Sigmoid colon (tissue), 7 donors: ENCODE data around the gene POLG2. TPM values are rescaled to one million over a fixed set of nuclear protein-coding genes. Genes with fewer than 3 reads are reported as not detected.

Experiments used
- DNase-seq: peaks from one replicate; pipeline ENCODE4 v3.0.0-alpha.2; 2019
- H3K27ac ChIP-seq, 4 donors: fragments of 200-600 bp; sonication (generic); one replicate each; pipeline ENCODE4 v1.5.1; 2016 to 2019; ENCODE audit warnings: mild to moderate bottlenecking in 1 of 4
- H3K27me3 ChIP-seq, 3 donors: fragments of 200-600 bp; sonication (generic); one replicate each; pipeline ENCODE4 v1.5.1; 2019; ENCODE audit warnings: mild to moderate bottlenecking in 1 of 3
- H3K36me3 ChIP-seq, 4 donors: fragments of 200-600 bp; sonication (generic); one replicate each; pipeline ENCODE4 v1.5.1; 2016 to 2019
- H3K4me1 ChIP-seq, 4 donors: fragments of 200-600 bp; sonication (generic); one replicate each; pipeline ENCODE4 v1.5.1; 2017 to 2019
- H3K4me3 ChIP-seq, 4 donors: fragments of 200-600 bp; sonication (generic); one replicate each; pipeline ENCODE4 v1.5.1; 2017 to 2019; ENCODE audit warnings: mild to moderate bottlenecking in 2 of 4, moderate library complexity in 1 of 4
- H3K9me3 ChIP-seq, 4 donors: fragments of 200-600 bp in 3 of 4; sonication (generic) in 3 of 4; one replicate each; pipeline versions ENCODE4 v1.5.1 to v1.6.1; 2013 to 2019
- EP300 ChIP-seq, 4 donors: sonication (generic); formaldehyde crosslinking; IDR thresholded peaks; one replicate each; pipeline ENCODE4 v1.6.1; 2017; ENCODE audit warnings: antibody characterized with exemption in 4 of 4
- POLR2A ChIP-seq, 2 donors: fragments of 450-650 bp; IDR thresholded peaks; one replicate each; pipeline ENCODE4 v1.6.1; 2016; ENCODE audit warnings: antibody characterized with exemption in 2 of 2, mild to moderate bottlenecking in 2 of 2, moderate library complexity in 2 of 2
- POLR2AphosphoS5 ChIP-seq, 4 donors: sonication (generic); formaldehyde crosslinking; IDR thresholded peaks; one replicate each; pipeline ENCODE4 v1.6.1; 2017; ENCODE audit warnings: antibody characterized with exemption in 4 of 4
- WGBS, 2 donors: extraction: QIAGEN DNeasy Blood & Tissue Kit; methylation state at CpG; one replicate each; pipeline ENCODE4 v1.1.7; 2013; 5-methylcytosine and 5-hydroxymethylcytosine counted together
- intact Hi-C: fragments of 100-400 bp; cut with DNase I; formaldehyde crosslinking; loops from one replicate; pipeline ENCODE4 v1.15.1; 2023
- polyA plus RNA-seq, 3 donors: library from polyadenylated mRNA; stranded (reverse); fragments of 200-250 nt; gene quantifications; one replicate each; pipeline ENCODE4 v1.2.3, GENCODE V29; 2013
- total RNA-seq, 4 donors: library from RNA; depleted of rRNA; stranded (reverse); fragments of >200 nt; gene quantifications; one replicate each; pipeline ENCODE4 v1.1.0, GENCODE V29; 2016
- TF ChIP-seq, protein P1 (sequence below), 4 experiments: fragments of 450-650 bp in 3 of 4; fragments of 200-600 bp in 1 of 4; IDR thresholded peaks; one replicate each; pipeline ENCODE4 v1.5.1; 2016 to 2019; ENCODE audit warnings: antibody characterized with exemption in 4 of 4, mild to moderate bottlenecking in 3 of 4, moderate library complexity in 2 of 4
- donor health status: healthy with polysubstance abuse.
- donor health status: Bipolar disorder and iron deficiency.
- donor health status: healthy.

POLG2 gene
- total and polyA plus RNA-seq, 7 donors = 3.9 to 16.1 (median 8.2) TPM

DNA sequence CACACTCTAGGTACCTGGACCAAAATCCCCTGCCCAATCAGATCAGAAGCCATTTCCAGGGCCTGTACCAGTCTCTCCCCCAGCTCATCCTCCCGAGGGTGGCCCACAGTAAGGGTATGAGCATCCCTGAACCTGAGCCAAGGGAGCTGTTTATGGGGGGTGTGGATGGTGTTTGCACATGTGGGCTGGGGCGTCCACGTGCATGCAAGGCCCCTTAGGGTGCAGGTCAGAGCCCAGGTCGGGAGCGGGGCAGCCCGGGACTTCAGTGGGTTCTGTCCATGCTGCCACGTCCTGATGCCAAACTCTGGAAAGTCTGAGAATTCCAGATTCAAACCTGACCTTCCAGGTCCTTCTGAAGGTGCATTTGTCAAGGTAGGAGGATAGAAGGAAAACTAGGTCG lies 38.1 kb downstream of the POLG2 start:
- 72 to 85% methylated on average over 8 of the region's 8 CpGs for WGBS, 2 donors
- H3K27me3 ChIP-seq = no peaks in the 10 kb centered on the region
- no peak for DNase-seq
- no peak overlapping the region for H3K4me3 ChIP-seq
- no peak overlapping the region for H3K27ac ChIP-seq
- intact Hi-C loops = no loop called here
- no peaks in the 10 kb centered on the region for H3K9me3 ChIP-seq
- H3K4me1 ChIP-seq = no peaks in the 10 kb centered on the region
- TF ChIP-seq POLR2AphosphoS5 (IDR thresholded peaks at IDR 0.05) (no peak), POLR2A (IDR thresholded peaks at IDR 0.05) (no peak), EP300 (IDR thresholded peaks at IDR 0.05) (no peak)
- TF ChIP-seq, protein P1, sequence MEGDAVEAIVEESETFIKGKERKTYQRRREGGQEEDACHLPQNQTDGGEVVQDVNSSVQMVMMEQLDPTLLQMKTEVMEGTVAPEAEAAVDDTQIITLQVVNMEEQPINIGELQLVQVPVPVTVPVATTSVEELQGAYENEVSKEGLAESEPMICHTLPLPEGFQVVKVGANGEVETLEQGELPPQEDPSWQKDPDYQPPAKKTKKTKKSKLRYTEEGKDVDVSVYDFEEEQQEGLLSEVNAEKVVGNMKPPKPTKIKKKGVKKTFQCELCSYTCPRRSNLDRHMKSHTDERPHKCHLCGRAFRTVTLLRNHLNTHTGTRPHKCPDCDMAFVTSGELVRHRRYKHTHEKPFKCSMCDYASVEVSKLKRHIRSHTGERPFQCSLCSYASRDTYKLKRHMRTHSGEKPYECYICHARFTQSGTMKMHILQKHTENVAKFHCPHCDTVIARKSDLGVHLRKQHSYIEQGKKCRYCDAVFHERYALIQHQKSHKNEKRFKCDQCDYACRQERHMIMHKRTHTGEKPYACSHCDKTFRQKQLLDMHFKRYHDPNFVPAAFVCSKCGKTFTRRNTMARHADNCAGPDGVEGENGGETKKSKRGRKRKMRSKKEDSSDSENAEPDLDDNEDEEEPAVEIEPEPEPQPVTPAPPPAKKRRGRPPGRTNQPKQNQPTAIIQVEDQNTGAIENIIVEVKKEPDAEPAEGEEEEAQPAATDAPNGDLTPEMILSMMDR (IDR thresholded peaks at IDR 0.05) = no peak
- no peaks in the 10 kb centered on the region for H3K36me3 ChIP-seq

DNA sequence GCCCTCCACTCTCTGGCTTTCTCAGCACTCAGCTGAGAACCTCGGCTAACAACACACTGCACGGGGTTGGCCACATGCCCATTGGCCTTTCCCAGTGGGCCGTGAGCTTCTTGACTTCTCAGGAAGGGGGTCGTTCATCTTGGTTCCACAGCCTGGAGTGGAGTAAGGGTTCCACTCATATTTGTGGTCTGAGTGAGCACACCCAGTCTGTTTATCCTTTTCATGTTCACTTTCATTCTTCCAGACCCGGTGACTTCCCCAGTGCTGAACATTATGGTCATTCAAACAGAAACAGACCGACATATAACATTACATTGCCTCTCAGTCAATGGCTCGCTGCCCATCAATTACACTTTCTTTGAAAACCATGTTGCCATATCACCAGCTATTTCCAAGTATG lies 39.7 kb downstream of the POLG2 start:
- Histone ChIP-seq H3K4me1 (no peaks in the 10 kb centered on the region), H3K27ac (no peak overlapping the region), H3K4me3 (no peak overlapping the region), H3K27me3 (no peaks in the 10 kb centered on the region), H3K9me3 (no peaks in the 10 kb centered on the region), H3K36me3 (no peaks in the 10 kb centered on the region)
- 75 to 87% methylated on average over 7 of the region's 7 CpGs for WGBS, 2 donors
- no peak for TF ChIP-seq POLR2A (IDR thresholded peaks at IDR 0.05)
- TF ChIP-seq, protein P1 (IDR thresholded peaks at IDR 0.05) = no peak
- TF ChIP-seq POLR2AphosphoS5 (IDR thresholded peaks at IDR 0.05) = no peak
- no peak for TF ChIP-seq EP300 (IDR thresholded peaks at IDR 0.05)
- intact Hi-C loops = no loop called here
- no peak for DNase-seq

DNA sequence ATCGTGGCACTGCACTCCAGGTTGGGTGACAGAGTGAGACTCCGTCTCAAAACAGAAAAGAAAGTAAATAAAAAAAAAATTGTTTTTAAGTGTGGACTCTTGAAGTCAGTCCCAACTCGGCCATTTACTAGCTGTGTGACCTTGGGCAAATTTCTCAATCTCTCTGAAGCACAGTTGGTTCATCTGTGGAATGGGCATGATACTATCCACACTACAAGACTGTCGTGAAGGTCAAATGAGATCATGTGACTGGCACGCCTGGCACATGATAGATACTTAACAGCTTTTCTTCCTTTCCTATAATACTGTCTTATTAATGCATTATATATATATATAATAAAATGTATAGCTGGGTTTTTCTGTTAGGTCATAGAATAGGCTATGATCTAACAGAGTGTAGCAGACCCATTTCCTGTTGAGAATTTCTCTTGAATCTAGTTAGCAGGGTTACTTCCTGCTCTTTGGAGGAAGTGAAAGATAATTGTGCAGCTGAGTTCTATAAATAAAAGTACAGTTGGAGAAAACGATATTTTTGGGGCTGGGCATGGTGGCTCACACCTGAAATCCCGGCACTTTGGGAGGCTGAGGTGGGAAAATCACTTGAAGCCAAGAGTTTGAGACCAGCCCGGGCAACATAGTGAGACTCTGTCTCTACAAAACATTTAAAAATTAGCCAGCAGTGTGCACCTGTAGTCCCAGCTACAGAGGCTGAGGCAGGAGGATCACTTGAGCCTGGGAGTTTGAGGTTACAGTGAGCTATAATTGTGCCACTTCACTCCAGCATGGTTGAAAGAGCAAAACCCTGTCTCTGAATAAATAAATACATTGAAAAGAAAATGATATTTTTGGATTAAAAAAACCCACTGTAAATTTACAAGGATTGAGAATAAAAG lies 40.6 kb downstream of the POLG2 start:
- no peak overlapping the region for H3K27ac ChIP-seq
- no peaks in the 10 kb centered on the region for H3K36me3 ChIP-seq
- intact Hi-C loops = no loop called here
- no peak for DNase-seq
- TF ChIP-seq, protein P1 (IDR thresholded peaks at IDR 0.05) = no peak
- TF ChIP-seq EP300 (IDR thresholded peaks at IDR 0.05) = no peak
- TF ChIP-seq POLR2AphosphoS5 (IDR thresholded peaks at IDR 0.05) = no peak
- TF ChIP-seq POLR2A (IDR thresholded peaks at IDR 0.05) = no peak
- H3K4me3 ChIP-seq = no peak overlapping the region
- WGBS, 2 donors = 67 to 70% methylated on average over 8 of the region's 8 CpGs
- H3K4me1 ChIP-seq = no peaks in the 10 kb centered on the region
- no peaks in the 10 kb centered on the region for H3K27me3 ChIP-seq
- H3K9me3 ChIP-seq = no peaks in the 10 kb centered on the region

DNA sequence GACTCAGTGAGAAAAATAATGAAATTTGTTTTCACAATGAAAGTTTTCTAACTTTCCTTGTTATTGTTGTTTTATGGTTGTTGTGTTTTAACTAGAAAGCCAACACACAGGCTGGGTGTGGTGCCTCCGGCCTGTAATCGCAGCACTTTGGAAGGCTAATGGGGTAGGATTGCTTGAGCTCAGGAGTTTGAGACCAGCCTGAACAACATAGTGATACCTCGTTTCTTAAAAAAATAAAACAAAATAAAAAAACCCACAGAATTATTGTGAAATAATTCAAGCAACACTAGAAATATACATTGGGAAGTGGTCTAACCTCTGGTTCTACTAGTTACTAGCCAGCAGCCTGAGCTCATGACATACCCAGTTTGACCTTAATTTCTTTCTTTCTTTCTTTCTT lies 47.3 kb downstream of the POLG2 start:
- WGBS, 2 donors = 41 to 59% methylated on average over 3 of the region's 3 CpGs
- no peaks in the 10 kb centered on the region for H3K27me3 ChIP-seq

More for the DNA sequence above, 47.3 kb downstream of the POLG2 start:
- Histone ChIP-seq H3K36me3 (no peaks in the 10 kb centered on the region), H3K9me3 (no peaks in the 10 kb centered on the region), H3K4me1 (no peaks in the 10 kb centered on the region), H3K4me3 (peak overlapping the region in 1 of 4 donors; percentile 25), H3K27ac (peak overlapping the region in 3 of 4 donors; percentile 38 to 68 (median 50))
- intact Hi-C loops = no loop called here
- TF ChIP-seq POLR2AphosphoS5 (IDR thresholded peaks at IDR 0.05) = no peak
- TF ChIP-seq POLR2A (IDR thresholded peaks at IDR 0.05) = no peak
- TF ChIP-seq, protein P1 (IDR thresholded peaks at IDR 0.05) = no peak
- no peak for TF ChIP-seq EP300 (IDR thresholded peaks at IDR 0.05)
- no peak for DNase-seq
